GM18505 (cell line): Measurements from ENCODE around the gene CTDNEP1.

Source experiments
- ATAC-seq: cut with Tn5 transposase; IDR thresholded peaks from one replicate; pipeline ENCODE4 v1.9.1; 2021; ENCODE audit not compliant: unreplicated experiment
- POLR2A ChIP-seq: IDR thresholded peaks from 4 replicates; pipeline ENCODE4 v1.6.1; 2011; ENCODE audit warnings: borderline replicate concordance; ENCODE audit not compliant: insufficient read depth, insufficient read length; ENCODE audit errors: extremely low read depth

CTDNEP1 gene

GRCh38 chr17:7223375-7223774, 28.2 kb downstream of the CTDNEP1 start:
- TF ChIP-seq POLR2A: no peak
- no peak for ATAC-seq

GRCh38 chr17:7222972-7223292, 28.6 kb downstream of the CTDNEP1 start:
- ATAC-seq: no peak
- no peak for TF ChIP-seq POLR2A

GRCh38 chr17:7222093-7222971, 29.2 kb downstream of the CTDNEP1 start:
- no peak for ATAC-seq

GRCh38 chr17:7221278-7222092, 30.0 kb downstream of the CTDNEP1 start:
- peak; percentile 17 for TF ChIP-seq POLR2A
- no peak for ATAC-seq

More at GRCh38 chr17:7222093-7222971, 29.2 kb downstream of the CTDNEP1 start:
- peak; percentile 13 for TF ChIP-seq POLR2A

- ATAC-seq: no peak
- TF ChIP-seq POLR2A: peak; percentile 15
Observed at GRCh38 chr17:7220593-7221277, 30.8 kb downstream of the CTDNEP1 start.

GRCh38 chr17:7219812-7220592, 31.5 kb downstream of the CTDNEP1 start, which contains the start of the genes ACADVL and DLG4:
Gene ACADVL, plus strand, starts transcription at chr17:7219938. Its CDS starts 47 bp downstream, at chr17:7219985.
Gene DLG4, minus strand, starts transcription at chr17:7219836.
- ATAC-seq: no peak

GRCh38 chr17:7219229-7219811, 32.2 kb downstream of the CTDNEP1 start:
- no peak for ATAC-seq

More at GRCh38 chr17:7219812-7220592, 31.5 kb downstream of the CTDNEP1 start, which contains the start of the genes ACADVL and DLG4:
- peak; percentile 68 for TF ChIP-seq POLR2A

GRCh38 chr17:7218758-7219157, 32.8 kb downstream of the CTDNEP1 start:
- ATAC-seq: no peak
- TF ChIP-seq POLR2A: no peak

More at GRCh38 chr17:7219229-7219811, 32.2 kb downstream of the CTDNEP1 start:
- no peak for TF ChIP-seq POLR2A

- no peak for TF ChIP-seq POLR2A
- no peak for ATAC-seq
Observed at GRCh38 chr17:7218166-7218565, 33.4 kb downstream of the CTDNEP1 start.

GRCh38 chr17:7217113-7217987, 34.2 kb downstream of the CTDNEP1 start:
- ATAC-seq: no peak
- TF ChIP-seq POLR2A: no peak
